Astrocyte (in vitro differentiated cells and primary cell): ENCODE results near the gene POU4F1.

ENCODE experiments used
- CTCF ChIP-seq: IDR thresholded peaks from 2 replicates; pipeline ENCODE4 v1.5.1; 2011; ENCODE audit warnings: low read depth, mild to moderate bottlenecking, inconsistent platforms, low read length, moderate library complexity; ENCODE audit not compliant: insufficient read depth
- EZH2 ChIP-seq: IDR thresholded peaks from 2 replicates; pipeline ENCODE4 v1.6.1; 2012; ENCODE audit warnings: mild to moderate bottlenecking, low read length, inconsistent platforms; ENCODE audit not compliant: insufficient read depth

GRCh38 chr13:78611040-78611439 is 7.7 kb upstream of the POU4F1 start:
- TF ChIP-seq EZH2 (no peak), CTCF (no peak)
